ENCODE data around the gene PAPPA. TPM values are rescaled to one million over a fixed set of nuclear protein-coding genes. Genes with fewer than 3 reads are reported as not detected.

Gene PAPPA
- total RNA-seq, 1 experiment from 2014 or later: 0.17 TPM

DNA sequence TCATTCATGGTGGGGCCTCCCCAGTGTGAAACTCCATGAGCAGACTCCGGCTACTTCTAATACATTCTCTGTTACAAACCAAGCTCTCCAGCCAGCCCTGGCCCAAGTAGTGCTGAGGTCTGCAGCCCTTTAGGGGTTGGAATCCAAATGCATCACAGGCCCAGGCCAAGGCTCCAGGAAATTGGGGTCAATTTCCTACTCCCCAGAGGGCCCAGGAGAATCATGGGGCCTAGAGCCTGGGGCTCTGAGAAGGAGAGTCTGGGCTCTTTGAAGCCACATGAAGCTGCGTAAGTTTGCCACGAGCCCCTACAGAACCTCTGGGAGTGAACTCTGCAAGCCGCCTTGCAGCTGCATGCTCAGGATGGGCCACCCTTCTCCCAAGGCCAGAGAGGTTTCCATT is 206.4 kb downstream of the PAPPA start:
- Mint-ChIP-seq H3K9me3 (no peaks in the 10 kb centered on the region), H3K36me3 (ENCODE audit: insufficient read depth in 1 of 3, low read depth in 3 of 3) (no peaks in the 10 kb centered on the region), H3K4me3 (no peak overlapping the region), H3K27ac (no peak overlapping the region), H3K27me3 (ENCODE audit: low read depth) (peaks cover 3% of the 10 kb centered on the region; the same call in 1 of the 2 replicates), H3K4me1 (peaks cover 6 to 7% of the 10 kb centered on the region in 2 experiments)
- Histone ChIP-seq H4K5ac (ENCODE audit: insufficient read length, low read depth, low read length) (no peak overlapping the region), H4K20me1 (ENCODE audit: control insufficient read depth, insufficient read depth, insufficient read length) (peaks cover under 1% of the 10 kb centered on the region), H3K27me3 (ENCODE audit: insufficient read depth, low read length) (no peaks in the 10 kb centered on the region), H2AK5ac (ENCODE audit: insufficient read length, low read length) (no peak overlapping the region), H3K79me1 (ENCODE audit: insufficient read depth, low read depth, low read length, poor library complexity, severe bottlenecking) (no peaks in the 10 kb centered on the region), H3K27ac (ENCODE audit: insufficient read length, low read depth, low read length) (no peak overlapping the region), H3T11ph (ENCODE audit: low read length) (no peak overlapping the region), H3K23ac (ENCODE audit: insufficient read length, low read depth, low read length) (no peak overlapping the region), H3K23me2 (ENCODE audit: insufficient read length, low read depth, low read length, poor library complexity, severe bottlenecking) (no peaks in the 10 kb centered on the region), H4K8ac (replicated peaks; ENCODE audit: insufficient read length, low read depth, low read length) (no peak overlapping the region), H3K56ac (ENCODE audit: insufficient read length, low read depth, low read length) (no peak overlapping the region), H3K18ac (ENCODE audit: insufficient read length, low read depth, low read length) (no peak overlapping the region), H2BK20ac (ENCODE audit: low read depth, low read length, poor library complexity, severe bottlenecking) (no peak overlapping the region), H3K4me1 (ENCODE audit: insufficient read depth, low read length) (no peaks in the 10 kb centered on the region), H2BK15ac (ENCODE audit: low read depth, low read length) (no peak overlapping the region), H2BK120ac (ENCODE audit: low read depth, low read length, poor library complexity, severe bottlenecking) (no peak overlapping the region), H3K79me2 (ENCODE audit: insufficient read depth, low read length) (no peaks in the 10 kb centered on the region), H3K4ac (ENCODE audit: low read depth, low read length) (no peak overlapping the region), H3K4me2 (ENCODE audit: insufficient read depth, insufficient read length, low read length) (no peak overlapping the region), H2BK12ac (ENCODE audit: insufficient read length, low read depth, low read length) (no peak overlapping the region), H4K91ac (ENCODE audit: insufficient read length, low read depth, low read length) (no peak overlapping the region), H3K14ac (ENCODE audit: insufficient read depth, low read length) (no peak overlapping the region; the same call in 1 of the 2 replicates), H2BK5ac (ENCODE audit: insufficient read length, low read length) (no peak overlapping the region), H3K9me3 (ENCODE audit: control insufficient read depth, low read depth, low read length) (no peaks in the 10 kb centered on the region), H3K9ac (ENCODE audit: extremely low read depth, insufficient read length, low read length) (no peak overlapping the region), H2AFZ (ENCODE audit: low read length) (no peak overlapping the region)
- DNase-seq: no peak
- WGBS (ENCODE audit: extremely low coverage, insufficient read length, low lambda C conversion rate): no CpG with 5 or more reads among the region's 4 CpGs
- TF ChIP-seq, protein P1, sequence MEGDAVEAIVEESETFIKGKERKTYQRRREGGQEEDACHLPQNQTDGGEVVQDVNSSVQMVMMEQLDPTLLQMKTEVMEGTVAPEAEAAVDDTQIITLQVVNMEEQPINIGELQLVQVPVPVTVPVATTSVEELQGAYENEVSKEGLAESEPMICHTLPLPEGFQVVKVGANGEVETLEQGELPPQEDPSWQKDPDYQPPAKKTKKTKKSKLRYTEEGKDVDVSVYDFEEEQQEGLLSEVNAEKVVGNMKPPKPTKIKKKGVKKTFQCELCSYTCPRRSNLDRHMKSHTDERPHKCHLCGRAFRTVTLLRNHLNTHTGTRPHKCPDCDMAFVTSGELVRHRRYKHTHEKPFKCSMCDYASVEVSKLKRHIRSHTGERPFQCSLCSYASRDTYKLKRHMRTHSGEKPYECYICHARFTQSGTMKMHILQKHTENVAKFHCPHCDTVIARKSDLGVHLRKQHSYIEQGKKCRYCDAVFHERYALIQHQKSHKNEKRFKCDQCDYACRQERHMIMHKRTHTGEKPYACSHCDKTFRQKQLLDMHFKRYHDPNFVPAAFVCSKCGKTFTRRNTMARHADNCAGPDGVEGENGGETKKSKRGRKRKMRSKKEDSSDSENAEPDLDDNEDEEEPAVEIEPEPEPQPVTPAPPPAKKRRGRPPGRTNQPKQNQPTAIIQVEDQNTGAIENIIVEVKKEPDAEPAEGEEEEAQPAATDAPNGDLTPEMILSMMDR (conservative IDR thresholded peaks at IDR 0.05): no peak

Measured in H9 (cell line).